ENCODE data around the gene ASPDH.

The ASPDH gene

GRCh38 chr19:50494186-50495019 lies 19.3 kb downstream of the ASPDH start:
- DNase-seq, result no peak

GRCh38 chr19:50493171-50493570 lies 20.5 kb downstream of the ASPDH start:
- no peak for DNase-seq

GRCh38 chr19:50492303-50493052 lies 21.2 kb downstream of the ASPDH start:
- no peak for DNase-seq

- DNase-seq, result no peak
Measured at GRCh38 chr19:50490991-50491472, 22.7 kb downstream of the ASPDH start.

GRCh38 chr19:50490411-50490811 lies 23.3 kb downstream of the ASPDH start:
- no peak for DNase-seq

- DNase-seq, result no peak
Measured at GRCh38 chr19:50489461-50490011, 24.2 kb downstream of the ASPDH start.

GRCh38 chr19:50488389-50489194 lies 25.1 kb downstream of the ASPDH start:
- no peak for DNase-seq

- DNase-seq, result no peak
Measured at GRCh38 chr19:50486823-50487515, 26.7 kb downstream of the ASPDH start.

GRCh38 chr19:50485284-50485955 lies 28.3 kb downstream of the ASPDH start:
- no peak for DNase-seq

GRCh38 chr19:50482916-50483315 lies 30.8 kb downstream of the ASPDH start:
- DNase-seq, result no peak

GRCh38 chr19:50482271-50482855 lies 31.4 kb downstream of the ASPDH start:
- no peak for DNase-seq

- DNase-seq, result no peak
Measured at GRCh38 chr19:50481351-50482149, 32.2 kb downstream of the ASPDH start.

- no peak for DNase-seq
Measured at GRCh38 chr19:50480281-50481111, 33.2 kb downstream of the ASPDH start.

- no peak for DNase-seq
Measured at GRCh38 chr19:50479761-50480251, 33.9 kb downstream of the ASPDH start.

- no peak for DNase-seq
Measured at GRCh38 chr19:50478901-50479715, 34.6 kb downstream of the ASPDH start.

GRCh38 chr19:50477751-50478515 lies 35.8 kb downstream of the ASPDH start:
- no peak for DNase-seq

- DNase-seq, result no peak
Measured at GRCh38 chr19:50476907-50477238, 36.8 kb downstream of the ASPDH start.

Data from NCI-H510A treated with DMSO at 0.1 percent for 48 hours (cell line).